Measurements from ENCODE around the gene AVL9.
"Not testable (repeated sequence)": the region's sequence is repeated elsewhere in the genome, so short reads cannot be mapped to it uniquely, and the experiment has no call there.

DNA sequence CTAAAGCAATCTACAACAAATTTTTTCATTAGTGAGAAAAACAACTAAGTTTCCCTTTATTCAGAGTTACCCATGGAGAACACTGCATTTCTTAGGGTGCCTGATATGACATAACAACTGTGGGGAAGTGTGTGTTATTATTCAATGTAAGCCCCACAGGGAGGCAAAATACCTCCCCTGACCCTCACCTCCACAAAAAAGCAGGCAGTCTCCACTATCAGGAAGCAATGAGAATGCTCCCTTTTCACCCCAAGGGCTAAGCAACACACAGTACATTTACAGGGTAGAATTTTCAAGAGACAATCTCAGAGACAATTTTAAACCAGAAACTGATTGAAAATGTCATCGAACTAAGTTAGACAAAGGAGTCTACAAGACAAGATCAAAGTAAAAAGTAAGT lies 138.2 kb downstream of the AVL9 start:
- TF ChIP-seq, protein P1, sequence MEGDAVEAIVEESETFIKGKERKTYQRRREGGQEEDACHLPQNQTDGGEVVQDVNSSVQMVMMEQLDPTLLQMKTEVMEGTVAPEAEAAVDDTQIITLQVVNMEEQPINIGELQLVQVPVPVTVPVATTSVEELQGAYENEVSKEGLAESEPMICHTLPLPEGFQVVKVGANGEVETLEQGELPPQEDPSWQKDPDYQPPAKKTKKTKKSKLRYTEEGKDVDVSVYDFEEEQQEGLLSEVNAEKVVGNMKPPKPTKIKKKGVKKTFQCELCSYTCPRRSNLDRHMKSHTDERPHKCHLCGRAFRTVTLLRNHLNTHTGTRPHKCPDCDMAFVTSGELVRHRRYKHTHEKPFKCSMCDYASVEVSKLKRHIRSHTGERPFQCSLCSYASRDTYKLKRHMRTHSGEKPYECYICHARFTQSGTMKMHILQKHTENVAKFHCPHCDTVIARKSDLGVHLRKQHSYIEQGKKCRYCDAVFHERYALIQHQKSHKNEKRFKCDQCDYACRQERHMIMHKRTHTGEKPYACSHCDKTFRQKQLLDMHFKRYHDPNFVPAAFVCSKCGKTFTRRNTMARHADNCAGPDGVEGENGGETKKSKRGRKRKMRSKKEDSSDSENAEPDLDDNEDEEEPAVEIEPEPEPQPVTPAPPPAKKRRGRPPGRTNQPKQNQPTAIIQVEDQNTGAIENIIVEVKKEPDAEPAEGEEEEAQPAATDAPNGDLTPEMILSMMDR (IDR thresholded peaks at IDR 0.05) = not testable (repeated sequence)
- TF ChIP-seq, protein P2, sequence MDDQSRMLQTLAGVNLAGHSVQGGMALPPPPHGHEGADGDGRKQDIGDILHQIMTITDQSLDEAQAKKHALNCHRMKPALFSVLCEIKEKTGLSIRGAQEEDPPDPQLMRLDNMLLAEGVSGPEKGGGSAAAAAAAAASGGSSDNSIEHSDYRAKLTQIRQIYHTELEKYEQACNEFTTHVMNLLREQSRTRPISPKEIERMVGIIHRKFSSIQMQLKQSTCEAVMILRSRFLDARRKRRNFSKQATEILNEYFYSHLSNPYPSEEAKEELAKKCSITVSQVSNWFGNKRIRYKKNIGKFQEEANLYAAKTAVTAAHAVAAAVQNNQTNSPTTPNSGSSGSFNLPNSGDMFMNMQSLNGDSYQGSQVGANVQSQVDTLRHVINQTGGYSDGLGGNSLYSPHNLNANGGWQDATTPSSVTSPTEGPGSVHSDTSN (IDR thresholded peaks at IDR 0.05) = not testable (repeated sequence)
- not testable (repeated sequence) for TF ChIP-seq RAD21 (conservative IDR thresholded peaks at IDR 0.05 in 1 of 2, IDR thresholded peaks at IDR 0.05 in 1 of 2); RFX5 (IDR thresholded peaks at IDR 0.05); BHLHE40 (IDR thresholded peaks at IDR 0.05; ENCODE audit: low read depth, low read length); EP300 (IDR thresholded peaks at IDR 0.05)
- TF ChIP-seq, protein P3, sequence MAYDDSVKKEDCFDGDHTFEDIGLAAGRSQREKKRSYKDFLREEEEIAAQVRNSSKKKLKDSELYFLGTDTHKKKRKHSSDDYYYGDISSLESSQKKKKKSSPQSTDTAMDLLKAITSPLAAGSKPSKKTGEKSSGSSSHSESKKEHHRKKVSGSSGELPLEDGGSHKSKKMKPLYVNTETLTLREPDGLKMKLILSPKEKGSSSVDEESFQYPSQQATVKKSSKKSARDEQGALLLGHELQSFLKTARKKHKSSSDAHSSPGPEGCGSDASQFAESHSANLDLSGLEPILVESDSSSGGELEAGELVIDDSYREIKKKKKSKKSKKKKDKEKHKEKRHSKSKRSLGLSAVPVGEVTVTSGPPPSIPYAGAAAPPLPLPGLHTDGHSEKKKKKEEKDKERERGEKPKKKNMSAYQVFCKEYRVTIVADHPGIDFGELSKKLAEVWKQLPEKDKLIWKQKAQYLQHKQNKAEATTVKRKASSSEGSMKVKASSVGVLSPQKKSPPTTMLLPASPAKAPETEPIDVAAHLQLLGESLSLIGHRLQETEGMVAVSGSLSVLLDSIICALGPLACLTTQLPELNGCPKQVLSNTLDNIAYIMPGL (CRISPR knock-in tag; IDR thresholded peaks at IDR 0.05; ENCODE audit: borderline replicate concordance) = not testable (repeated sequence)

Data from A549 (cell line).